GM18499 (cell line): ENCODE results near the gene TOP2B.

Experiments used
- ATAC-seq: cut with Tn5 transposase; IDR thresholded peaks from one replicate; pipeline ENCODE4 v1.9.1; 2021; ENCODE audit warnings: moderate number of reproducible peaks; ENCODE audit not compliant: insufficient read depth, unreplicated experiment

The TOP2B gene, protein sequence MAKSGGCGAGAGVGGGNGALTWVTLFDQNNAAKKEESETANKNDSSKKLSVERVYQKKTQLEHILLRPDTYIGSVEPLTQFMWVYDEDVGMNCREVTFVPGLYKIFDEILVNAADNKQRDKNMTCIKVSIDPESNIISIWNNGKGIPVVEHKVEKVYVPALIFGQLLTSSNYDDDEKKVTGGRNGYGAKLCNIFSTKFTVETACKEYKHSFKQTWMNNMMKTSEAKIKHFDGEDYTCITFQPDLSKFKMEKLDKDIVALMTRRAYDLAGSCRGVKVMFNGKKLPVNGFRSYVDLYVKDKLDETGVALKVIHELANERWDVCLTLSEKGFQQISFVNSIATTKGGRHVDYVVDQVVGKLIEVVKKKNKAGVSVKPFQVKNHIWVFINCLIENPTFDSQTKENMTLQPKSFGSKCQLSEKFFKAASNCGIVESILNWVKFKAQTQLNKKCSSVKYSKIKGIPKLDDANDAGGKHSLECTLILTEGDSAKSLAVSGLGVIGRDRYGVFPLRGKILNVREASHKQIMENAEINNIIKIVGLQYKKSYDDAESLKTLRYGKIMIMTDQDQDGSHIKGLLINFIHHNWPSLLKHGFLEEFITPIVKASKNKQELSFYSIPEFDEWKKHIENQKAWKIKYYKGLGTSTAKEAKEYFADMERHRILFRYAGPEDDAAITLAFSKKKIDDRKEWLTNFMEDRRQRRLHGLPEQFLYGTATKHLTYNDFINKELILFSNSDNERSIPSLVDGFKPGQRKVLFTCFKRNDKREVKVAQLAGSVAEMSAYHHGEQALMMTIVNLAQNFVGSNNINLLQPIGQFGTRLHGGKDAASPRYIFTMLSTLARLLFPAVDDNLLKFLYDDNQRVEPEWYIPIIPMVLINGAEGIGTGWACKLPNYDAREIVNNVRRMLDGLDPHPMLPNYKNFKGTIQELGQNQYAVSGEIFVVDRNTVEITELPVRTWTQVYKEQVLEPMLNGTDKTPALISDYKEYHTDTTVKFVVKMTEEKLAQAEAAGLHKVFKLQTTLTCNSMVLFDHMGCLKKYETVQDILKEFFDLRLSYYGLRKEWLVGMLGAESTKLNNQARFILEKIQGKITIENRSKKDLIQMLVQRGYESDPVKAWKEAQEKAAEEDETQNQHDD (N-terminal part only)

GRCh38 chr3:25664812-25665314 is at the start of gene TOP2B:
TOP2B (minus strand) TSS chr3:25664907; CDS start chr3:25664297, 610 bp downstream.
- peak; percentile 88 for ATAC-seq

DNA sequence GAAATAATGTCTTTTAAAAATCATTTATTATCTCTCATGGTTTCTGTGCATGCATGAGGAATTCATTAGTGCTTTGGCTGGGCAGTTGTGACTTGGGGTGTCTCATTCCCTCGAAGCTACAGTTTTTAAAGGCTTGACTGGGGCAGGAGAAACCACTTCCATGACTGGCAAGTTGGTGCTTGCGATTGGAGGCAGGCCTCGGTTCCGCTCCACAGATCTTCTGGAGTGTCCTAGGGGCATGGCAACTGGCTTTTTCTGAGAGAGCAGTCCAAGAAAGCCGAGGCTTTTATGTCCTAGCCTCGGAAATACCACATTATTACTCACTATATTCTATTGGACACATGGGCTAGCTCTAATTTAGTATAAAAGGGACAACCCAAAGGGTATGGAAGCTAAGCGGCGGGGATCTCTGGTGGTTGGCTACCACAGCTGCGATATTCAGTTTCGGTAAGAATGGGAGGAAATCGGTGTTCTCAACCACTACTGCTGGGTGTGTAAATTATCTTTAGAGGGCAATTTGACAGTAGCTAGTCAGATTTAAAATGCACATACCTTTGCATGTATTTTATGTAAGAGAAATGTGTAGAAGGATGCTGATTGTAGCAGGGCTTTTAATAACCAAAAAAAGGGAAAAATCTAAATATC is 48.8 kb upstream of the TOP2B start:
- ATAC-seq, result no peak

DNA sequence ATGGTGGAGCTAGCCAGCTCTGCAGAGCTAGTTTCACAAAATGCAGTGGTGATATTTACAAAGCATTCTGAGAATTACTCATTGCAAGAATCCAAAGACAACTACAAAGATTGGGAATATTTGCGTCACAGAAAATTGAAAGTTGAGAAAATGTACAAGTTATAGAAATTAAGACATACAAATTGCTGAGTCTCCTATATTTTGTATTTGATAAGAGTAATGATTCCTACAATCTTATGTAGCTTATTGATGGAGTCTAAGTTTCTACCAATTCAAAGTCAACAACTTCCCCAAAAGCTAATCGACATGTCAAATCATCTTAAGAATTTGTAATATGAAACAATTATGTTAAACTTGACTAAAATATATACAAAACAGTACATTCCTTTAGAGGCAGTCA is 46.4 kb upstream of the TOP2B start:
- ATAC-seq, result no peak

- ATAC-seq, result no peak
Observed at GRCh38 chr3:25708036-25708435, 43.3 kb upstream of the TOP2B start.

DNA sequence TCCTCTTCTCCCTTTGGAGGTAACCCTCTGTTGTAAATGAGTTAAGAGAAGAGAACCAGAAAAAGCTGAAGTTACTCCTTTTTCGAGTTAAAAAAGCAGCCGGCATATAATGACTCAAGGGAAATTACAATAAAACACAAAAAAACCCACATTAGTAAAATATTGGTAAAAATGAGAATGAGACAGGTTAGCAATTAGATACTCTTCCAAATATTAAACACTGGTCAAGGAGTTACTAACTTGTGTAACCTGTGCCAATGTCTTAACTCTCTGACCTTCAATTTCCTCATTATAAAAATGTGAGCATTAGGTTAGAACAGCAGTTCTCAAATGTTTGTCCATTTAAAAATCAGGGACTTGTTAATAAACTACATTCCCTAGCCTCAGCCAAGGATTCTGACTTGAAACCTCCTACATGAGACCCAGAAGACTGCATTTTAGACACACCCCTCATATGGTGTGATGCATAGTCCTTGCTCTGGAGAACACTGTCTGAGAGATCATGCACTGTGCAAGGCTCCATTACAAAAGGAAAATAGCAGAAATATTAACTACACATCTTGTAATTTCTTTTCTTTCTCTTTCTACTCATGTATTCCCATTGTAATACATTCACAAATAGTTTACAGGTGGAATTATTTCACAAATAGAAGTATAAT is 42.7 kb upstream of the TOP2B start:
- ATAC-seq, result no peak

GRCh38 chr3:25706213-25706612 is 41.5 kb upstream of the TOP2B start:
- no peak for ATAC-seq

- ATAC-seq, result no peak
Observed at GRCh38 chr3:25697553-25697952, 32.8 kb upstream of the TOP2B start.

- no peak for ATAC-seq
Observed at GRCh38 chr3:25695731-25696420, 31.2 kb upstream of the TOP2B start.

DNA sequence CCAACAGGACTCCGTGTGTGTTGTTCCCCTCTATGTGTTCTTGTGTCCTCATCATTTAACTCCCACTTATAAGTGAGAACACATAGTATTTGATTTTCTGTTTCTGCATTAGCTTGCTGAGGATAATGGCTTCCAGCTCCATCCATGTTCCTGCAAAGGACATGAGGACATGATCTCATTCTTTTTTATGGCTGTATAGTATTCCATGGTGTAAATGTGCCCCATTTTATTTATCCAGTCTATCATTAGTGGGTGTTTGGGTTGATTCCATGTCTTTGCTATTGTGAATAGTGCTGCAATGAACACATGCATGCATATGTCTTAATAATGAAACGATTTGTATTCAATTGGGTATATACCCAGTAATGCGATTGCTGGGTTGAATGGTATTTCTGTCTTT is 28.5 kb upstream of the TOP2B start:
- ATAC-seq, result no peak

DNA sequence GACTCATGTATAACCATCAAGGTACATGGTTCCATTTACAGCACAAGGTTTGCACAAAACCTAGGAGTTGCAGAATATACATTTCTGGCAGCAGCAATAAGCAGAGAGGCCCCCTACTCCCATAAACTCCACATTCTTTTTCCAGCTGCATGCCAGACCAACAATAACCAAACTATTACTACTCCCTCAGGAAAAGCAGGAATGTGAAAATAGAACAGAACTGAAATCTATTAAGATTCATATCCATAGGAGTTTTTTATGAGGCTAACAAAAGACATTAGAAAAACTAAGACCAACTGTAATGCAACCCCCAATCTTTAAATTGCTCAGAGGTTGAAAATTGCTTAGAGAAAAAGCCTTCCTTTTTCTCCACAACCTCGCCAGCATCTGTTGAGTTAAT is 27.6 kb upstream of the TOP2B start:
- ATAC-seq, result no peak

GRCh38 chr3:25690768-25691533 is 26.2 kb upstream of the TOP2B start:
- ATAC-seq, result no peak

GRCh38 chr3:25689226-25689625 is 24.5 kb upstream of the TOP2B start:
- ATAC-seq, result no peak

DNA sequence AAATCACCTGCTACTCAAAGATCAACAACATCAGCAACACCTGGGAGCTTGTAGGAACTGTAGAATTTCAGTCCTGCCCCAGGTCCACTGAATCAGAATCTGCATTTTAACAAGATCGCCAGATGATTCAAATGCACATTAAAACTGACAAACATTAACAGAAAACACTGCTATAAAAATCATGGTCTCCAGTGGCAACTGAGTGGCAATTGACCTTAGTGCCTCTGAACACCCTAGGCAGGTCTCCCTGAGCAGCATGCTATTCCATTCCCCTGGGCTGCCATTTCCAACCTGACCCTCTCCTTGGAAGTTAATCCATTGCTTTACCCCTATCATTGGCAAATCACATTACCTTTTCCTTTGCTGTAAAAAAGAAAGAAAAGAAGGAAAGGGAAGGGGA is 23.0 kb upstream of the TOP2B start:
- ATAC-seq, result no peak

- ATAC-seq, result no peak
Observed at GRCh38 chr3:25686766-25687165, 22.1 kb upstream of the TOP2B start.

DNA sequence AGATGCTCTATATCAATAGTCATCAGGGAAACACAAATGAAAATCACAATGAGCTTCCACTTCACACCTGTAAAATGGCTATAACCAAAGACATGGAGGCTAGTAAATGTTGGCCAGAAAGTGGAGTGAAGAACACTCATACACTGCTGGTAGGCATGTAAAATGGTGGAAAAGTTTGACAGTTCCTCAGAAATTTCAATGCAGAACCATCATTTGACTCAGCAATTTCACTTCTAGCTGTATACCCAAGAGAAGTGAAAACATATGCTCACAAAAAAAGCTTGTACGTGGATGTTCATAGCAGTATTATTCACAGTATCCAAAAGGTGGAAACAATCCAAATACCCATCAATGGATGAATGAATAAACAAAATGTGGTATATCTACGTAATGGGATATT is 19.2 kb upstream of the TOP2B start:
- ATAC-seq, result no peak

- ATAC-seq, result no peak
Observed at GRCh38 chr3:25683410-25683809, 18.7 kb upstream of the TOP2B start.

DNA sequence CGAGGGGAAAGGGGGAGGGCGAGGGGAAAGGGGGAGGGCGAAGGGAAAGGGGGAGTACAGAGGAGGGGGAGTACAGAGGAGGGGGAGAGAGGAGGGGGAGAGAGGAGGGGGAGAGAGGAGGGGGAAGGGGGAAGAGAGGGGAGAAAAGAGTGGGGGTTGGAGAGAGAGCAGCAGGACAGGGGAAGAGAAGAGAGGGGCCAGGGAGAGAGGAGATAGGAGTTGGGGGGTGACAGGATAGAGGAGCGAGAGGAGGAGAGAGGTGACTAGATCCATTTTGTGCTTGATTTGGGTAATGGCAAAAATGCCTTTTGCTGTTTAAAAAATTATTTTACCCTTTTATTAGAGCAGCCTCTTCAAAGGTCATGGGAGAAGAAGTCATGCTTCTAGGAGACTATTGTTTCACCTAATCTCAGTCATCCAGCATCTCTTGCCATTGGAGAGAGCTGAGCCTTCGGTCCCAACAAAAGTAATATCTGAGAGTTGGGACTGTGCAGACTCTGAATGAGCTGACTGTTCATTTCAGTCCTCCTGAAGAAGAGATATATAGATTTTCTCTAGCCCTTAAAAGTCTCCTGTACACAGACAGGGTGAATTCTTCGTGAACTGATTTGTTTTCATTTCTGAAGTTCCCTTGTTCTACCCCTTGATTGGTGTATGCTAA is 15.1 kb upstream of the TOP2B start:
- ATAC-seq, result no peak

GRCh38 chr3:25679166-25679565 is 14.5 kb upstream of the TOP2B start:
- ATAC-seq, result no peak
